ENCODE results near the gene SPATA6L. TPM values are rescaled to one million over a fixed set of nuclear protein-coding genes. Genes with fewer than 3 reads are reported as not detected.

SPATA6L gene
- polyA plus RNA-seq, 4 donors, result 0.54 to 8.5 (median 5.2) TPM

DNA sequence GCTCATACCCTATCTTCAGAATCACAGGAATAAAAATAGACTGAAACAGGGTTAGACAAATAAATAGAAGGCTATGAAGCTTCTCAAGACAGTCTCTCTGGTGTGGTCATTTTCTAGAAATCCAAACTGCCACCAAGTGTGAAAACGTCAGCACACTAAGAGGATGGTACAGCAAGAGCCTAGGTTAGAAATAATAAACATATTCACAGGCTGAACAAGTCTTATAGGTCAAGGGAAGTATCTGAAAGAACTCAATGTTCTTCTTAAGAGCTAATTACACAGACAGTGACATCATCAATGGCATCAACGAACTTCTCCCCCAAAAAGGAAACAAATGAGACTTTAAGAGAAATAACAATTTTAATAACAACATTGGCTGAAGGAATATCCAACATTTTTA lies 26.9 kb downstream of the SPATA6L start:
- Histone ChIP-seq H3K4me3 (ENCODE audit: low read depth in 1 of 3, low read length in 3 of 3) (no peak overlapping the region), H3K27ac (ENCODE audit: low read depth in 1 of 3, low read length in 2 of 3) (no peak overlapping the region), H3K4me1 (ENCODE audit: control insufficient read depth in 3 of 3, insufficient read depth in 2 of 3, low read depth in 1 of 3, low read length in 2 of 3) (no peaks in the 10 kb centered on the region), H3K9me3 (ENCODE audit: control insufficient read depth in 2 of 2, insufficient read depth in 1 of 2, low read depth in 1 of 2, low read length in 1 of 2) (no peaks in the 10 kb centered on the region), H3K36me3 (ENCODE audit: control insufficient read depth in 3 of 3, insufficient read depth in 2 of 3, low read depth in 1 of 3, low read length in 3 of 3) (no peaks in the 10 kb centered on the region), H3K27me3 (ENCODE audit: control insufficient read depth in 3 of 3, insufficient read depth in 3 of 3, low read length in 3 of 3) (no peaks in the 10 kb centered on the region)
- FAIRE-seq, result no peak
- DNase-seq, result no peak
- WGBS, 3 donors, result 55 to 66% (median 61%) methylated on average over 2 of the region's 2 CpGs

GRCh38 chr9:4638968-4639367 lies 27.3 kb downstream of the SPATA6L start:
- DNase-seq, result no peak
- Histone ChIP-seq H3K27me3 (ENCODE audit: control insufficient read depth in 3 of 3, insufficient read depth in 3 of 3, low read length in 3 of 3) (no peaks in the 10 kb centered on the region), H3K4me3 (ENCODE audit: low read depth in 1 of 3, low read length in 3 of 3) (no peak overlapping the region), H3K36me3 (ENCODE audit: control insufficient read depth in 3 of 3, insufficient read depth in 2 of 3, low read depth in 1 of 3, low read length in 3 of 3) (no peaks in the 10 kb centered on the region), H3K9me3 (ENCODE audit: control insufficient read depth in 2 of 2, insufficient read depth in 1 of 2, low read depth in 1 of 2, low read length in 1 of 2) (no peaks in the 10 kb centered on the region), H3K4me1 (ENCODE audit: control insufficient read depth in 3 of 3, insufficient read depth in 2 of 3, low read depth in 1 of 3, low read length in 2 of 3) (no peaks in the 10 kb centered on the region), H3K27ac (ENCODE audit: low read depth in 1 of 3, low read length in 2 of 3) (no peak overlapping the region)
- 80 to 90% (median 88%) methylated on average over 3 of the region's 3 CpGs for WGBS, 3 donors
- no peak for FAIRE-seq

- no peak for DNase-seq
- FAIRE-seq, result no peak
- Histone ChIP-seq H3K27ac (ENCODE audit: low read depth in 1 of 3, low read length in 2 of 3) (no peak overlapping the region), H3K4me1 (ENCODE audit: control insufficient read depth in 3 of 3, insufficient read depth in 2 of 3, low read depth in 1 of 3, low read length in 2 of 3) (no peaks in the 10 kb centered on the region), H3K36me3 (ENCODE audit: control insufficient read depth in 3 of 3, insufficient read depth in 2 of 3, low read depth in 1 of 3, low read length in 3 of 3) (peaks cover 0 to 7% (median 0%) of the 10 kb centered on the region in 3 donors), H3K4me3 (ENCODE audit: low read depth in 1 of 3, low read length in 3 of 3) (no peak overlapping the region), H3K27me3 (ENCODE audit: control insufficient read depth in 3 of 3, insufficient read depth in 3 of 3, low read length in 3 of 3) (no peaks in the 10 kb centered on the region), H3K9me3 (ENCODE audit: control insufficient read depth in 2 of 2, insufficient read depth in 1 of 2, low read depth in 1 of 2, low read length in 1 of 2) (no peaks in the 10 kb centered on the region)
- 49 to 60% (median 55%) methylated on average over 2 of the region's 2 CpGs for WGBS, 3 donors
Measured at GRCh38 chr9:4630836-4631235, 35.4 kb downstream of the SPATA6L start.

DNA sequence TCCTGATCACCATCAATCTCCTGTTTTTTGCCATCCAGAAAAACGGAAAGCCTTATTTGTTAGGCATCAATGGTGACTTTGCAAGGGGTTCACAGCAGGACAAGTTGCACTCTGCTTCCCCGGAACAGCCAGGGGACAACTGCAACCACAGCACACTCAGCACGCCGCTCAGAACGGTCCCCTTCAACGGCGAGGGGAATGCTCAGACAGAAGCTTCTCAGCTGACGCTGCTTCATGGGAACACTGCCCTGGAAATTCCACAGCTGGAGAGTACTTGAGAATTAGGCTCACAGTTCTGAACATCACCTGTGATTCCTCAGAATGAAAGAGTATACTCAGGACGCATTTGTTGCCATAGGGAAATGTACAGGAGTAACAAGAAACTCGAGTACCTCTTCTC lies 44.3 kb downstream of the SPATA6L start:
- Histone ChIP-seq H3K27me3 (ENCODE audit: control insufficient read depth in 3 of 3, insufficient read depth in 3 of 3, low read length in 3 of 3) (no peaks in the 10 kb centered on the region), H3K4me1 (ENCODE audit: control insufficient read depth in 3 of 3, insufficient read depth in 2 of 3, low read depth in 1 of 3, low read length in 2 of 3) (no peaks in the 10 kb centered on the region), H3K4me3 (ENCODE audit: low read depth in 1 of 3, low read length in 3 of 3) (no peak overlapping the region), H3K36me3 (ENCODE audit: control insufficient read depth in 3 of 3, insufficient read depth in 2 of 3, low read depth in 1 of 3, low read length in 3 of 3) (peaks cover 0 to 23% (median 0%) of the 10 kb centered on the region in 3 donors), H3K27ac (ENCODE audit: low read depth in 1 of 3, low read length in 2 of 3) (no peak overlapping the region), H3K9me3 (ENCODE audit: control insufficient read depth in 2 of 2, insufficient read depth in 1 of 2, low read depth in 1 of 2, low read length in 1 of 2) (no peaks in the 10 kb centered on the region)
- WGBS, 3 donors, result 83 to 94% (median 88%) methylated on average over 10 of the region's 10 CpGs
- no peak for DNase-seq
- FAIRE-seq, result no peak

- 72 to 90% (median 88%) methylated on average over 2 of the region's 2 CpGs for WGBS, 3 donors
- Histone ChIP-seq H3K4me3 (ENCODE audit: low read depth in 1 of 3, low read length in 3 of 3) (no peak overlapping the region), H3K9me3 (ENCODE audit: control insufficient read depth in 2 of 2, insufficient read depth in 1 of 2, low read depth in 1 of 2, low read length in 1 of 2) (no peaks in the 10 kb centered on the region), H3K4me1 (ENCODE audit: control insufficient read depth in 3 of 3, insufficient read depth in 2 of 3, low read depth in 1 of 3, low read length in 2 of 3) (no peaks in the 10 kb centered on the region), H3K36me3 (ENCODE audit: control insufficient read depth in 3 of 3, insufficient read depth in 2 of 3, low read depth in 1 of 3, low read length in 3 of 3) (peaks cover 0 to 22% (median 0%) of the 10 kb centered on the region in 3 donors), H3K27me3 (ENCODE audit: control insufficient read depth in 3 of 3, insufficient read depth in 3 of 3, low read length in 3 of 3) (no peaks in the 10 kb centered on the region), H3K27ac (ENCODE audit: low read depth in 1 of 3, low read length in 2 of 3) (no peak overlapping the region)
- FAIRE-seq (no peak), DNase-seq (no peak)
Measured at GRCh38 chr9:4620881-4621555, 45.3 kb downstream of the SPATA6L start.

DNA sequence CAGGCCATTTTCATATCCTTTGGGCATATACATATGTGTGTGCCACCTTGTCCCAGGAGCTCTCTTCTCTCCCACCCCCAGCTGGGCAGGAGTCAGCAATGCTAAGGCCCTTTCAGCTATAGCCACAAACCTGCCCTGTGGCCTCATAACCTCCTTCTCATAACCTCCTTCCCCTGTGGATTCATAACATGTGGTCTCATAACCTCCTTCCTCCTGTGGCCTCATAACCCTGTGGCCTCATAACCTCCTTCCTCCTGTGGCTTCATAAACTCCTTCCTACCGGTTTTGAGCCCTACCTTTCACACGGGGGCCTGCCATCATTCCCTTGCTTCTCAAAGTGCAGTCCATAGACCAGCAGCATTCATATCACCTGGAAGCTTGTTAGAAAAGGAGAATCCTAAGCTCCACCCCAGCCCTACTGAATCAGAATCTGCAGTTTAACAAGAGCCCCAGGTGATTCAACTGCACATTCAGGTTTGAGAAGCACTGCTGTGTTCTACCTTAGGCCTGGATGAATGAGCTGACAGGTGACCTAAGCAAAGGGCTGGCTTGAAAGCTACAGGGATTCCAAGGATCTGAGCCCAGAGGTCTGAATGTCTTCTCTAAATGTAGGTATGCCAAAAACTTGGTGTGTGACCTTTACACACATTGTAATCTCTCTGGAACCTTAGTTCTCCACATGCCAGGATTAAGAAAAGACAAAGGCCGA lies 46.1 kb downstream of the SPATA6L start:
- H3K27ac ChIP-seq (ENCODE audit: low read depth in 1 of 3, low read length in 2 of 3), result no peak overlapping the region
- H3K9me3 ChIP-seq (ENCODE audit: control insufficient read depth in 2 of 2, insufficient read depth in 1 of 2, low read depth in 1 of 2, low read length in 1 of 2), result no peaks in the 10 kb centered on the region
- H3K36me3 ChIP-seq (ENCODE audit: control insufficient read depth in 3 of 3, insufficient read depth in 2 of 3, low read depth in 1 of 3, low read length in 3 of 3), result peaks cover 0 to 24% (median 0%) of the 10 kb centered on the region in 3 donors
- 70 to 87% (median 72%) methylated on average over 3 of the region's 3 CpGs for WGBS, 3 donors
- H3K4me1 ChIP-seq (ENCODE audit: control insufficient read depth in 3 of 3, insufficient read depth in 2 of 3, low read depth in 1 of 3, low read length in 2 of 3), result no peaks in the 10 kb centered on the region
- FAIRE-seq (no peak), DNase-seq (peak in 1 of 2 donors; percentile 5)
- H3K27me3 ChIP-seq (ENCODE audit: control insufficient read depth in 3 of 3, insufficient read depth in 3 of 3, low read length in 3 of 3), result no peaks in the 10 kb centered on the region
- no peak overlapping the region for H3K4me3 ChIP-seq (ENCODE audit: low read depth in 1 of 3, low read length in 3 of 3)

GRCh38 chr9:4618700-4619099 lies 47.6 kb downstream of the SPATA6L start:
- Histone ChIP-seq H3K4me1 (ENCODE audit: control insufficient read depth in 3 of 3, insufficient read depth in 2 of 3, low read depth in 1 of 3, low read length in 2 of 3) (no peaks in the 10 kb centered on the region), H3K27ac (ENCODE audit: low read depth in 1 of 3, low read length in 2 of 3) (no peak overlapping the region), H3K27me3 (ENCODE audit: control insufficient read depth in 3 of 3, insufficient read depth in 3 of 3, low read length in 3 of 3) (no peaks in the 10 kb centered on the region), H3K36me3 (ENCODE audit: control insufficient read depth in 3 of 3, insufficient read depth in 2 of 3, low read depth in 1 of 3, low read length in 3 of 3) (peaks cover 0 to 27% (median 0%) of the 10 kb centered on the region in 3 donors), H3K4me3 (ENCODE audit: low read depth in 1 of 3, low read length in 3 of 3) (no peak overlapping the region), H3K9me3 (ENCODE audit: control insufficient read depth in 2 of 2, insufficient read depth in 1 of 2, low read depth in 1 of 2, low read length in 1 of 2) (no peaks in the 10 kb centered on the region)
- FAIRE-seq (no peak), DNase-seq (no peak)
- 85 to 96% (median 86%) methylated on average over 2 of the region's 2 CpGs for WGBS, 3 donors

GRCh38 chr9:4617752-4618151 lies 48.5 kb downstream of the SPATA6L start:
- no peaks in the 10 kb centered on the region for H3K9me3 ChIP-seq (ENCODE audit: control insufficient read depth in 2 of 2, insufficient read depth in 1 of 2, low read depth in 1 of 2, low read length in 1 of 2)
- no peaks in the 10 kb centered on the region for H3K27me3 ChIP-seq (ENCODE audit: control insufficient read depth in 3 of 3, insufficient read depth in 3 of 3, low read length in 3 of 3)
- no peak for DNase-seq
- no peak for FAIRE-seq
- H3K36me3 ChIP-seq (ENCODE audit: control insufficient read depth in 3 of 3, insufficient read depth in 2 of 3, low read depth in 1 of 3, low read length in 3 of 3), result peaks cover 0 to 32% (median 0%) of the 10 kb centered on the region in 3 donors
- H3K27ac ChIP-seq (ENCODE audit: low read depth in 1 of 3, low read length in 2 of 3), result no peak overlapping the region
- 60 to 69% (median 67%) methylated on average over 3 of the region's 3 CpGs for WGBS, 3 donors
- no peaks in the 10 kb centered on the region for H3K4me1 ChIP-seq (ENCODE audit: control insufficient read depth in 3 of 3, insufficient read depth in 2 of 3, low read depth in 1 of 3, low read length in 2 of 3)
- H3K4me3 ChIP-seq (ENCODE audit: low read depth in 1 of 3, low read length in 3 of 3), result no peak overlapping the region

Data from small intestine (tissue), 7 donors.